GM10248 (cell line): ENCODE measurements around the gene TCP11.

Source experiments
- CTCF ChIA-PET: fragments of 300-600 bp; sonication (Branson Sonifier 250); formaldehyde crosslinking; extraction: SDS; loops from one replicate; lab custom pipeline; 2021; ENCODE audit warnings: antibody characterized with exemption; lab: Yijun Ruan, JAX
- POLR2A ChIA-PET: fragments of 350-650 bp; sonication (Branson Sonifier 250); formaldehyde crosslinking; extraction: SDS; loops from one replicate; lab custom pipeline; 2020; ENCODE audit warnings: antibody characterized with exemption; lab: Yijun Ruan, JAX
- DNase-seq: peaks from one replicate; pipeline ENCODE4 v3.0.0; 2012; ENCODE audit errors: extremely low spot score
- TF ChIP-seq, protein P1 (sequence below): IDR thresholded peaks from 2 replicates; pipeline ENCODE4 v1.5.1; 2012; ENCODE audit warnings: mild to moderate bottlenecking, low read depth; ENCODE audit errors: extremely low read depth, missing control alignments, control extremely low read depth

Gene TCP11

DNA sequence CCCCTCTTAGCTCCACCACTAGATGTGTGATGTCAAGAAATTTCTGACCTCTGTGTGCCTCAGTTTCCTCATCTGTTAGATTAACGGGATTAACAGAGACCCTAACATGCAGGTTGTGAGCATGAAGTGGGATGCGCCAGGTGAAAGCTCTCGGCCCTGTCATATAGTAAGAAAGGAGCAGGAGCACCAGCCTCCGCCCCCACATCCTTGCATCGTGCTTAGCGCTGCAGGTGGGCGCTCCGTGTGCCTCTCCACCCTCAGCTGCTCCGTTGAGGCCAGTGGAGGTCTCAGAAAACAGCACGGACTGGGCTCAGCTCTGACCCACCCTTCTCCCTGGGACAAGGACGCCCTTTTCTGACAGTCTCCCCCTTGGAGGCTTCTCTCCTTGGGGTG is 63.4 kb downstream of the TCP11 start:
- CTCF ChIA-PET, result interaction anchor here (0.7 to 1.4 kb wide), 3 partner anchors 10 to 91 kb away, joined by 3 read pairs; no protein-coding TSS in a partner anchor
- DNase-seq, result no peak
- TF ChIP-seq, protein P1, sequence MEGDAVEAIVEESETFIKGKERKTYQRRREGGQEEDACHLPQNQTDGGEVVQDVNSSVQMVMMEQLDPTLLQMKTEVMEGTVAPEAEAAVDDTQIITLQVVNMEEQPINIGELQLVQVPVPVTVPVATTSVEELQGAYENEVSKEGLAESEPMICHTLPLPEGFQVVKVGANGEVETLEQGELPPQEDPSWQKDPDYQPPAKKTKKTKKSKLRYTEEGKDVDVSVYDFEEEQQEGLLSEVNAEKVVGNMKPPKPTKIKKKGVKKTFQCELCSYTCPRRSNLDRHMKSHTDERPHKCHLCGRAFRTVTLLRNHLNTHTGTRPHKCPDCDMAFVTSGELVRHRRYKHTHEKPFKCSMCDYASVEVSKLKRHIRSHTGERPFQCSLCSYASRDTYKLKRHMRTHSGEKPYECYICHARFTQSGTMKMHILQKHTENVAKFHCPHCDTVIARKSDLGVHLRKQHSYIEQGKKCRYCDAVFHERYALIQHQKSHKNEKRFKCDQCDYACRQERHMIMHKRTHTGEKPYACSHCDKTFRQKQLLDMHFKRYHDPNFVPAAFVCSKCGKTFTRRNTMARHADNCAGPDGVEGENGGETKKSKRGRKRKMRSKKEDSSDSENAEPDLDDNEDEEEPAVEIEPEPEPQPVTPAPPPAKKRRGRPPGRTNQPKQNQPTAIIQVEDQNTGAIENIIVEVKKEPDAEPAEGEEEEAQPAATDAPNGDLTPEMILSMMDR, result no peak
- POLR2A ChIA-PET, result no interaction called here

DNA sequence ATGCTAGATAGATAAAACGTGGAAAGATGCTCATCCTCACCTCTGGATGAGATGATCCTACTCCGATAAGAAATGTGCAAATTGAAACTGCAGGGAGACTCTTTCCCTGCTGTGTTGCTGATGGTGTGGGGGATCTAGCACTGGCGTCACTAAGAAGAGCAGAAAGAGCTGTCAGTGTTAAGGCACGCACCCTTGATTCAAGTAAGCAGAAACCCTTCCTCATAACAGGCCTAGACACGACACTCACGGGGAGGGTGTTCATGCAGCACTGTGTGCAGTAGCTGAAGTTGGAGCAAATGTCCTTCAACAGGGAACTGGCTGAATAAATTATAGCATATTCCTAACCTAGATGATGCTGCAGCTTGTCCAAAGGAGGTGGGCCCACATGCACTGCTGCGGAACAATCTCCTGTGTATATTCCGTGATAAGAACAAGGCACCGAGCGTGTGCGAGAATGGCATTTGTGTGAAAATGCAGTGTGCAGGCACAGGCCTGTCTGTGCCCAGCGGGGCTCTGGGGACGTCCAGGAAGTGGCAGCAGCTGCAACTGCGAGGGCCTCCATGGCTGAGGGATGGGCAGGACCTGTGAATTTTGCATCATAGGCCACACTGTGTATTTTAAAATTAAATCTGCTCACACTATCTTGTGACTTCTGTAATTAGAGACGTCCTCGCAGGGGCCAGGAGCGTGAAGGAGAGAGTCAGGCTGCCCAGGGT is 64.0 kb downstream of the TCP11 start:
- POLR2A ChIA-PET, result no interaction called here
- DNase-seq, result no peak
- CTCF ChIA-PET, result interaction anchor here (0.7 to 1.4 kb wide), 4 partner anchors 9 to 90 kb away, joined by 3 read pairs; no protein-coding TSS in a partner anchor
- TF ChIP-seq, protein P1, result no peak

DNA sequence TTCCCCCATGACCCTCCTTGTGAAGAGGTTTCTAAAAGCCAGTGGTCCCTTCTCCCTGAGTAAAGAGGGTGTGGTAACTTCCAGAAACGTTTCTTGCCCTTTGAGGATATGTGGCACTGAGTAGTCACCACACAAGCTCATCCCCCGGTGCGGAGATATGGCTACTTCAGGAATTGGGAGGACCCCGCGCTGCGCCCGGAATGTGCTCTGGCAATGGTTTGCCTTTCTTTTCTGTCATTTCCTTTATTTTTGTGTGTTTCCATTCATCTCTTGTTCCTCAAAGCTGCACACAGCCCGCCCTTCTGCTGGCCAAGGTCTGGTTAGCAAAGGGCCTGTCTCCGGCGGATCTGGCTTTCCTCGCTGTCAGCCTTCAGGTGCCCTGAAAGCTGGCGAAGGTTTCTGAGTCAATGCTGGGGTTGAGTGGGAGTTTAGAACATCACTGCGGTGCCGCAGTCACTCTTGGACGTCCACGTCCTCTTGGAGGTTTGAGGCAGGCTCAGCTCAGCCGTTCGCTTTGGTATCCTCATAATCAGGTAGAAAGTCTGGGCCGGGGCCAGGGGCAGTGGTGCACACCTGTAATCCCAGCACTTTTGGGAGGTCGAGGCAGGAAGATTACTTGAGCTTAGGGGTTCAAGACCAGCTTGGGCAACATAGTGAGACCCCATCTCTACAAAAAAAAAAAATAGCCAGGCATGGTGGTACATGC is 67.2 kb downstream of the TCP11 start:
- DNase-seq, result no peak
- ChIA-PET POLR2A (no interaction called here), CTCF (interaction anchor here (1.3 to 2.4 kb wide), 2 partner anchors 12 to 87 kb away, joined by 3 to 8 read pairs; no protein-coding TSS in a partner anchor)
- TF ChIP-seq, protein P1, result no peak

DNA sequence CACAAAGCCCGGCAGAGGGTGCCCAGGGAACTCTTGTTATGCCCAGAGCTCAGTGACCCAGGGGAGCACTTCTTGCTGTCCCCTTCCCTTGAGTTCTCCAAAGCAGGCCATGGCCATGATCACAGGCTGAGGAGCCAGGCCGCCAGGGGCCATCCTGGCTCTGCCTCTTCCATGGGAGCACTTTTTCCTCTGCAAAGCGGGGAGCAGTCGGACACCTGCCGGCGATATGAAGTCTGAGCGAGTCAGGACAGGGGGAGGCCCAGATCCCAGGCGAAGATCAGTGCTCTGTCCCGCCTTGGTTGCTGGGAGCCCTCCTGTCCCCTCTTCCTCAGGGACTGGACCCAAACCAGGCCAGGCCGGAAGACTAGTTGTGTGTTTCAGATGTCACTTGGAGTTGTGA is 67.9 kb downstream of the TCP11 start:
- POLR2A ChIA-PET, result interaction anchor here (0.5 kb wide), 1 partner anchor 564 kb away, joined by 5 read pairs; no protein-coding TSS in a partner anchor
- CTCF ChIA-PET, result interaction anchor here (1.0 to 2.4 kb wide), 2 partner anchors 39 to 86 kb away, joined by 3 to 8 read pairs; no protein-coding TSS in a partner anchor
- TF ChIP-seq, protein P1, result no peak
- DNase-seq, result no peak

DNA sequence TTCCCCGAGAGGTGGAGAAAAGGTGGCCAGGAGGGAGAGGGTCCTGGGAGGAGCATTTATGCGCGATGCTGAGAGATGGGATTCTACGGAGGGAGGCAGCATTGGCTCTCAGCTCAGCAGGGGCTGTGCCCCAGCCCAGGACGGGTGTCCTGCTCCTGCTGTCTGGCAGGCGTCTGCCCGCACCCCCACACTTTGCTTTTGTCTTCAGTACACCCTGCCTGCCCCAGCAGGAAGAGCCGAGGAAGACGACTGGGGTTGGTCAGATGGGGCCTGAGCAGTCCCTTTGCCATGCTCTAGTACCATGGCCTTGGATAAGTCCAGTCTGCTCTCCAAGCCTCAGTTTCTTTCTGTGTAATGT is 68.5 kb downstream of the TCP11 start:
- ChIA-PET CTCF (interaction anchor here (1.0 kb wide), 1 partner anchor 38 kb away, joined by 3 read pairs; no protein-coding TSS in a partner anchor), POLR2A (no interaction called here)
- TF ChIP-seq, protein P1, result no peak
- no peak for DNase-seq

DNA sequence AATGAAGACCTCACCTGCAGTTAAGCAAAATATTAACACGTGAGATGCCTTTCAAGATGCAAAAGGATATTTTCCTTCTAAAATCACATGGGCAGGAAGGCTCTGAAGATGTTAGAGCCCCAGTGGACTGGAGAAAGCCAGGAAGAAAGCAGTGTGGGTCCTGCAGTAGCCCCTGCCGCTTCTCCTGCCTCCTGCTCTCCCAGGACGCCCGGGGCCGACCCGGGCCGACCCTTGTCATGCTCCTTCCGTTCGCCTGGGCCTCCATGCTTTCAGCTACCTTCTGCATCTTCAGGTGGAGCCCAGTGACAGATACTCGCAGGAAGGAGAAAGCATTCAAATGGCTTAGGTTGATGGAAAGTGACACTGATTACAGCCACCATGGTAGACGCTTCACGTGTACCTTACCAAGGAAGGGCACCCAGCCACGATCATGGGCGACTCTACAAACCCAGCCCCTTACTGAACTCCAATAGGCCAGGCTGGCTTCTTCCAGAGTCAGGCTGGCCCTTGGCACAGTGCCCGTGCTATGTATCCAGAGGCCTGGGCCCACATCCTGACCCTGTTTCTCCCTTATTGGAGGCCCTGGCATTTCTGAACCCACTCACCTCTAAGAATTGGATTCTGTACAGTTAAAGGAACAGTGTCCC is 69.0 kb downstream of the TCP11 start:
- TF ChIP-seq, protein P1, result no peak
- POLR2A ChIA-PET, result no interaction called here
- CTCF ChIA-PET, result interaction anchor here (1.0 kb wide), 1 partner anchor 38 kb away, joined by 3 read pairs; no protein-coding TSS in a partner anchor
- DNase-seq, result no peak
